Measurements from ENCODE around the gene MYZAP. TPM values are rescaled to one million over a fixed set of nuclear protein-coding genes. Genes with fewer than 3 reads are reported as not detected.

Gene MYZAP
- total RNA-seq, 1 experiment from 2014 or later: 6.0 TPM

DNA sequence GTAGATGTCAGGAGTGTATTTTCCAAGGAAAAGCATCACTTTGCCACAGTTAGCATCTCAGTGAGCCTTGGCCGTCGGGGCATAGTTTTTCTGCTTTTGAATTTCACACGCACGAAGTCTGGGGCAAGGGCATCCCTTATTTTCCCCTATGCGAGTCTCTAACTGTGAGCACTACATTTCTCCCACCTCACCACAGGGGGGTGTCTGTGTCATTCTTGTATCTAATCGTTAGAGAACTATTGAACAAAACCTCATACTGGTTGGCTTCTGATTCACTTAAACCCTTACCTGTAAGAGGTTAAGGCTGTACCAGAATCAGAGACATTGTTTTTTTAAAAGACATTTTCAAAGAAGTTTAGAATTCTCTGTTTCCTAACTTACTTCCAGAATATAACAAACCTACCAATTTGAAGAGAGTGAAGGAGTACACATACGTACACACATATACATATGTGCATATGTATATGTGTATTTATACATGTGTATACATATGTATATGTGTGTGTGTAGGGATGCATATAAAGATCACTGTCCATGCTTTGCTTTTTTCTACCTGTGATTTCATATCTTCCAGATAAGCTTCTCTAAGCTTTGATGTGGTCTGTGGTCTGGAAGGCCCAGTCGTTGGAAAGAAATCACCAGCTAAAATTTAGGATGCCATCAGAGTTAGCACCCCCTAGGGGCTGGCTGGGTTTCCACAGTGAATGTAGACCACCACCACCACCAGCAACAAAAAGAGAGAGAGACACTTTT, 49.4 kb downstream of the MYZAP start:
- intact Hi-C loops (cut with micrococcal nuclease): no loop called here
- CTCF ChIA-PET: no interaction called here

DNA sequence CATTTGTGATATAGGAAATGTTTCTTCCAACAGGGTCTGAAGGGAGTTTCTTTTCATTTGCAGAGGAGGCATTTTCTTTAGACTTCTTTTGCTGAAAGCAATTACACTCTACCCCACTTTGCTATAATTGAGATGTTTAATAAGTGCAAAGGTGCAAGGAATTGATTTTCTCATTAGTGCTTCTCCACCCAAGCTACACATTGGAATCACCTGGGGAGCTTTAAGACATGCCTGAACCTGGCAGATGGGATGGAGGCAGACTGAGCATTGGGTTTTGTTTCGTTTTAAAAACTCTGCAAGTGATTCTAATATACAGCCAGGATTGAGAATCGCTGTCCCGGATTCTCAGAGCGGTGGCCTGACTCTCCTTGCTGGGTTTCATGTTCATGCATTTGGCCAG, 52.1 kb downstream of the MYZAP start:
- Histone ChIP-seq H3K4me2 (ENCODE audit: low read length) (no peak overlapping the region), H3K9ac (ENCODE audit: low read length) (no peak overlapping the region), H3K79me2 (ENCODE audit: low read length) (no peaks in the 10 kb centered on the region), H3K27ac (ENCODE audit: low read length) (no peak overlapping the region), H3K9me2 (replicated peaks; ENCODE audit: low read length) (no peaks in the 10 kb centered on the region), H3K36me3 (ENCODE audit: low read depth, low read length) (no peaks in the 10 kb centered on the region), H3K4me3 (ENCODE audit: low read length) (no peak overlapping the region), H3K4me1 (ENCODE audit: insufficient read depth, low read length) (no peaks in the 10 kb centered on the region), H4K20me1 (ENCODE audit: low read length) (no peaks in the 10 kb centered on the region), H2AFZ (ENCODE audit: low read length) (no peak overlapping the region), H3K9me3 (ENCODE audit: low read length) (no peaks in the 10 kb centered on the region), H3F3A (ENCODE audit: low read length, unreplicated experiment) (no peaks in the 10 kb centered on the region), H3K27me3 (ENCODE audit: low read length) (no peaks in the 10 kb centered on the region)
- CTCF ChIA-PET: interaction anchor here (0.6 kb wide), 2 partner anchors 51 to 217 kb away, joined by 5 to 6 read pairs; no protein-coding TSS in a partner anchor
- POLR2A ChIA-PET (ENCODE audit: unreplicated experiment): no interaction called here
- no peak for TF ChIP-seq EZH2phosphoT487 (IDR thresholded peaks at IDR 0.05; ENCODE audit: borderline replicate concordance, low read length)
- TF ChIP-seq, protein P1, sequence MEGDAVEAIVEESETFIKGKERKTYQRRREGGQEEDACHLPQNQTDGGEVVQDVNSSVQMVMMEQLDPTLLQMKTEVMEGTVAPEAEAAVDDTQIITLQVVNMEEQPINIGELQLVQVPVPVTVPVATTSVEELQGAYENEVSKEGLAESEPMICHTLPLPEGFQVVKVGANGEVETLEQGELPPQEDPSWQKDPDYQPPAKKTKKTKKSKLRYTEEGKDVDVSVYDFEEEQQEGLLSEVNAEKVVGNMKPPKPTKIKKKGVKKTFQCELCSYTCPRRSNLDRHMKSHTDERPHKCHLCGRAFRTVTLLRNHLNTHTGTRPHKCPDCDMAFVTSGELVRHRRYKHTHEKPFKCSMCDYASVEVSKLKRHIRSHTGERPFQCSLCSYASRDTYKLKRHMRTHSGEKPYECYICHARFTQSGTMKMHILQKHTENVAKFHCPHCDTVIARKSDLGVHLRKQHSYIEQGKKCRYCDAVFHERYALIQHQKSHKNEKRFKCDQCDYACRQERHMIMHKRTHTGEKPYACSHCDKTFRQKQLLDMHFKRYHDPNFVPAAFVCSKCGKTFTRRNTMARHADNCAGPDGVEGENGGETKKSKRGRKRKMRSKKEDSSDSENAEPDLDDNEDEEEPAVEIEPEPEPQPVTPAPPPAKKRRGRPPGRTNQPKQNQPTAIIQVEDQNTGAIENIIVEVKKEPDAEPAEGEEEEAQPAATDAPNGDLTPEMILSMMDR (conservative IDR thresholded peaks at IDR 0.05; ENCODE audit: low read depth, low read length): no peak
- TF ChIP-seq EZH2 (IDR thresholded peaks at IDR 0.05; ENCODE audit: low read length, unreplicated experiment): no peak
- DNase-seq: no peak
- intact Hi-C loops (cut with micrococcal nuclease): no loop called here
- no peak for ATAC-seq
- no TSS peak for BruUV-seq (replicated peaks)

More for the DNA sequence above, 49.4 kb downstream of the MYZAP start:
- TF ChIP-seq, protein P1 (conservative IDR thresholded peaks at IDR 0.05; ENCODE audit: low read depth, low read length): peak; percentile 48; the same call in 1 of the 2 replicates
- TF ChIP-seq EZH2 (IDR thresholded peaks at IDR 0.05; ENCODE audit: low read length, unreplicated experiment) (no peak), EZH2phosphoT487 (IDR thresholded peaks at IDR 0.05; ENCODE audit: borderline replicate concordance, low read length) (no peak)
- Histone ChIP-seq H3K9me2 (replicated peaks; ENCODE audit: low read length) (no peaks in the 10 kb centered on the region), H3F3A (ENCODE audit: low read length, unreplicated experiment) (no peaks in the 10 kb centered on the region), H2AFZ (ENCODE audit: low read length) (no peak overlapping the region), H3K27me3 (ENCODE audit: low read length) (no peaks in the 10 kb centered on the region), H3K27ac (ENCODE audit: low read length) (no peak overlapping the region), H3K4me1 (ENCODE audit: insufficient read depth, low read length) (peaks cover 8% of the 10 kb centered on the region; the same call in 1 of the 2 replicates), H3K4me2 (ENCODE audit: low read length) (no peak overlapping the region), H3K4me3 (ENCODE audit: low read length) (no peak overlapping the region), H3K36me3 (ENCODE audit: low read depth, low read length) (peaks cover 3% of the 10 kb centered on the region; the same call in 1 of the 2 replicates), H4K20me1 (ENCODE audit: low read length) (no peaks in the 10 kb centered on the region), H3K9ac (ENCODE audit: low read length) (no peak overlapping the region), H3K79me2 (ENCODE audit: low read length) (no peaks in the 10 kb centered on the region), H3K9me3 (ENCODE audit: low read length) (no peaks in the 10 kb centered on the region)
- BruUV-seq (replicated peaks): no TSS peak
- DNase-seq: peak; percentile 38
- POLR2A ChIA-PET (ENCODE audit: unreplicated experiment): no interaction called here
- ATAC-seq: 0 out of 2 replicates have a peak, but pooled peaks have one; percentile 49

DNA sequence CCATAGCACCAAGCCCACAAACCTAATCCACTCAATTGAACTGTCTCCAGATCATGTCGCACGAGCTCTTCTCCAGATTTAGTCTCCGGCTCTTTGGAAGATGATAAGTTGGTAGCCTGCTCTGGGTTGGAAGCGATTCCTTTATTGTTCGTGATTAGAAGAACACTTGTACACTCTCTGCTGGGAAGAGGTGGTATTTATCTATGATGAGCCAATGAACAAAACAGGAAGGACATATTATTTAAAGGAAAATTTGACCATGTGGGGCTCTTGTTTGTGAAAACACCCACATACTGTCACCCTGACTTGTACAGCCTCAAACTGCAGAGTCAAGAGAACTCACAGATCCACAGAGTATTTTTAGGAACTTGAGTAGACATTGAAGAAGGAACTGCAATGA, 54.4 kb downstream of the MYZAP start:
- H3K9me3 ChIP-seq (ENCODE audit: low read length): no peaks in the 10 kb centered on the region
- H3K4me1 ChIP-seq (ENCODE audit: insufficient read depth, low read length): no peaks in the 10 kb centered on the region
- H2AFZ ChIP-seq (ENCODE audit: low read length): no peak overlapping the region
- no peaks in the 10 kb centered on the region for H3F3A ChIP-seq (ENCODE audit: low read length, unreplicated experiment)
- no peak for ATAC-seq
- no peaks in the 10 kb centered on the region for H3K79me2 ChIP-seq (ENCODE audit: low read length)
- no peak for DNase-seq
- H3K9me2 ChIP-seq (replicated peaks; ENCODE audit: low read length): no peaks in the 10 kb centered on the region
- H3K27me3 ChIP-seq (ENCODE audit: low read length): no peaks in the 10 kb centered on the region
- BruUV-seq (replicated peaks): no TSS peak
- no peak overlapping the region for H3K4me2 ChIP-seq (ENCODE audit: low read length)
- no peak for TF ChIP-seq EZH2 (IDR thresholded peaks at IDR 0.05; ENCODE audit: low read length, unreplicated experiment)
- TF ChIP-seq EZH2phosphoT487 (IDR thresholded peaks at IDR 0.05; ENCODE audit: borderline replicate concordance, low read length): no peak
- TF ChIP-seq, protein P1 (conservative IDR thresholded peaks at IDR 0.05; ENCODE audit: low read depth, low read length): no peak
- H3K27ac ChIP-seq (ENCODE audit: low read length): no peak overlapping the region
- H3K4me3 ChIP-seq (ENCODE audit: low read length): no peak overlapping the region
- H3K36me3 ChIP-seq (ENCODE audit: low read depth, low read length): no peaks in the 10 kb centered on the region
- no peak overlapping the region for H3K9ac ChIP-seq (ENCODE audit: low read length)
- no peaks in the 10 kb centered on the region for H4K20me1 ChIP-seq (ENCODE audit: low read length)
- intact Hi-C loops (cut with micrococcal nuclease): no loop called here
- CTCF ChIA-PET: no interaction called here
- POLR2A ChIA-PET (ENCODE audit: unreplicated experiment): no interaction called here

Data from PC-3 (cell line).